Right lung (tissue), 5 donors: Measurements from ENCODE around the gene RUSF1. TPM values are rescaled to one million over a fixed set of nuclear protein-coding genes. Genes with fewer than 3 reads are reported as not detected.
A peak's percentile ranks its signal among the peaks of the same experiment; 100 is the strongest.
"Not testable (repeated sequence)": the region's sequence is repeated elsewhere in the genome, so short reads cannot be mapped to it uniquely, and the experiment has no call there.

ENCODE experiments used
- DNase-seq, 2 donors: peaks; one replicate each; pipeline ENCODE4 v3.0.0-alpha.2; 2013
- polyA plus RNA-seq, 5 donors: library from polyadenylated mRNA; unstranded; fragments of 120-200 nt; gene quantifications; one replicate each; pipeline versions ENCODE4 v1.2.1 to v1.2.3, GENCODE V29; 2013; ENCODE audit warnings: inconsistent platforms in 1 of 5, low replicate concordance in 1 of 5; ENCODE audit not compliant: insufficient read length in 5 of 5, insufficient read depth in 1 of 5

The RUSF1 gene
- polyA plus RNA-seq, 5 donors: 67.0 to 99.9 (median 88.8) TPM

DNA sequence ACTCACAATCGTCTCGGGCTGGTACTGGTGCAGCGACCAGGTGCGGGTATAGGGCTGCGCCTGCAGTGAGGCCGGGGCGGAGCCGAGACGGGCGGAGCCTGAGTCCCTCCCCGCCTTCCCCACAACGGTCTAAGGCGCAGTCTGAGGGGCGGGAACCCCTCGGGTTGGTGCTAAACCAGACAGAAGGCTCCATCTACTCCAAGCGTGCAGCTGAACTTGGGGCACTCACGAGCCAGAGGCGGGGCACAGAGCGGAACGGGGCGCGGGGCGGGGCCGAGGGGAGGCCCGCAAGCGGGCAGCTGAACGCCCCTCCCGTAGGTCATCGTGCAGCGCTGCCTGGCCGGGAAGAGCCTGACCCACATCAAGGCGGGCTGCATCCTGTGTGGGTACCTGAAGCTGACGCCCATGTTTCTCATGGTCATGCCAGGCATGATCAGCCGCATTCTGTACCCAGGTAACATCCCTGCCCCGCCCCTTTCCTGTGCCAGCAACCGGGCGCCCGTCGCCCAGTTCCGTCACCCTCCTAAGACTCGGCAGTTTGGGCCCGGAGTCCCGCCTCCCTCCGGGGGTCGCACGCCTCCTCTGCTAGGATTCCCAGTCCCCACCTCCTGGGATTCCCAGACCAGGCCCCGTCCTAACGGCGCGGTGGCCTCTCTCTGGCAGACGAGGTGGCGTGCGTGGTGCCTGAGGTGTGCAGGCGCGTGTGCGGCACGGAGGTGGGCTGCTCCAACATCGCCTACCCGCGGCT, 20.3 kb downstream of the RUSF1 start:
- peak in 1 of 2 donors; percentile 44 for DNase-seq

DNA sequence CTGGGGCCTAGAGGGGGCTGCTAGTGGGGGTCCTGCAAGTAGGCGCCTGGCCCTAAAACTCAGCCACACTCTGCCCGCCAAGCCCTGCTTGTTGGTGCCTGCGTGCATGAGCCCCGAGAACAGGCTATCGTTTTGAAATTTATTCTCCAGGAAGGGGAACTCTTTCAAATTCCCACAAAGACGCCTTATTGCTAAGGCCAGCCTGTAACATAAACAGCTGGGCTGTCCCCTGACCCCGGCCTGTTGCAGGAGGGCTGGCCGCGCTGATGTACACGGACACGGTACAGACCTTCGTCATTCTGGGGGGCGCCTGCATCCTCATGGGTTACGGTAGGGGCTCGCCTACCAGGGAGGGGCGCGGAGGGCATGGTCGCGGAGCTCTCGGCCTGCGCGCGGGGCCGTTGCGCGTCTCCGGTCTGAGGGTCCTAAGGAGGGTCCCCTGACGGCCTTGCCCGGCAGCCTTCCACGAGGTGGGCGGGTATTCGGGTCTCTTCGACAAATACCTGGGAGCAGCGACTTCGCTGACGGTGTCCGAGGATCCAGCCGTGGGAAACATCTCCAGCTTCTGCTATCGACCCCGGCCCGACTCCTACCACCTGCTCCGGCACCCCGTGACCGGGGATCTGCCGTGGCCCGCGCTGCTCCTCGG, 21.0 kb downstream of the RUSF1 start:
- no peak for DNase-seq

DNA sequence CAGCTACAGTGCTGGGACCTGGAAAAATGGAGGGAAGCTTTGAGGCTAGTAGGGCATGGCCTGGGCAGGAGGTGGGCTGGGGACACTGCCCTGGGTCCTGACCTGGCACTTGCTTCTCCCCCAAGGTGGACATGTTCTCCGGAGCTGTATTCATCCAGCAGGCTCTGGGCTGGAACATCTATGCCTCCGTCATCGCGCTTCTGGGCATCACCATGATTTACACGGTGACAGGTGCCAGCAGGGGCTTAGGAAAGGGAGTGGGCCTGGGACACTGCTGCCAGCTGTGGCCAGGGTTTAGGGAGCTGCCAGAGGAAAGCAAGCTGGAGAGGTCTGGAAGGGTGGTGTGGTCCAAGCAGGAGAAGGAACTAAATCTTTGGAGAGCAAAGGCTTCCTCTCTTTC, 22.1 kb downstream of the RUSF1 start:
- no peak for DNase-seq

DNA sequence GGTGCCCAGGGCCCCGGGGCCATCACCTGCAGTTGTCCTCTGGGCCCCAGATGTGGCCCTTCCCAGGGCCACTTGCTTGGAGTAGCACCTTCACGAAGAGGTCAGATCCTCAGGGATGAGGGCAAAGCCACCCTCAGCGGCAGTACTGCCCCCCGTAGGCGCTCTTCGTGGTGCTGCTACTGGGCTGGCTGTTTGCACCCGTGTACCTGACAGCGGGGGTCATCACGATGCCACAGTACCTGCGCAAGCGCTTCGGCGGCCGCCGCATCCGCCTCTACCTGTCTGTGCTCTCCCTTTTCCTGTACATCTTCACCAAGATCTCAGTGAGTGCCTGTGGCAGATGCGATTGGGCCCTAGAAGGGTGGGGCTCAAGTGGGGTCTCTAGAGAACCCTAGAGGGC, 22.6 kb downstream of the RUSF1 start:
- no peak for DNase-seq

DNA sequence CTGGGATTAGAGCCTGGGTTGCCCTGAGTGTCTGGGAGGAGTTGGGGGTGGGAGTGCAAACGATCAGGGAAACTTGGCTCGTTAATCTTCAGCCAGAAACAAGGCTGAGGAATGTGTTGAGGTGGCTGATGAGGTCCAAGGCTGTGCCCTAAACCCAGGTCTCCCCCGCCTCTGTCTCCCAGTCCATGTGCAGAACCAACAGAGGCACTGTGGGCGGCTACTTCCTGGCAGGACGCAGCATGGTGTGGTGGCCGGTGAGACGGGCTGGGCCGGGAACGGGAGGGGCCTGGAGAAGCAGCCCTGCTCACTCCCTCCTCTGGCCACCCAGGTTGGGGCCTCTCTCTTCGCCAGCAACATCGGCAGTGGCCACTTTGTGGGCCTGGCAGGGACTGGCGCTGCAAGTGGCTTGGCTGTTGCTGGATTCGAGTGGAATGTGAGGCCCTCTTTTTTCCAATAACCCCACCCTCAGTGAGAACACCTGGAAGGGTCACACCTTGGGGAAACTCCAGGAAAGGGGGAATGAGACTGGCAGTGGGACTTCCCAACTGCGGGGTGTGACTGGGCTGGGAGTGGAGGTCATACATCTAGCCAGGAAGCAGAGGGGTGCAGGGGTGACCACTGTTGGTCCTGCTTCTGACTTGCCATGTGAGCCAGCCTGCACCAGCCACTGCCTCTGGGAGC, 23.6 kb downstream of the RUSF1 start:
- DNase-seq: no peak

DNA sequence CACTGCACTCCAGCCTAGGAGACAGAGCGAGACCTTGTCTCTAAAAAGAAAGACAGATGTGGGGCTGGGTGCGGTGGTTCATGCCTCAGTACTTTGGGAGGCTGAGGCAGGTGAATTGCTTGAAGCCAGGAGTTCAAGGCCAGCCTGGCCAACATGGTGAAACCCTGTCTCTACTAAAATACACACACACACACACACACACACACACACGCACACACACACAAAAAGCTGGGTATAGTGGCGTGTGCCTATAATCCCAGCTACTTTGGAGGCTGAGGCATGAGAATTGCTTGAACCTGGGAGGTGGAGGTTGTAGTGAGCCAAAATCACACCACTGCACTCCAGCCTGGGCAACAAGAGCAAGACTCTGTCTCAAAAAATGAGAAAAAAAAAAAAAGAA, 24.1 kb downstream of the RUSF1 start:
- not testable (repeated sequence) for DNase-seq

DNA sequence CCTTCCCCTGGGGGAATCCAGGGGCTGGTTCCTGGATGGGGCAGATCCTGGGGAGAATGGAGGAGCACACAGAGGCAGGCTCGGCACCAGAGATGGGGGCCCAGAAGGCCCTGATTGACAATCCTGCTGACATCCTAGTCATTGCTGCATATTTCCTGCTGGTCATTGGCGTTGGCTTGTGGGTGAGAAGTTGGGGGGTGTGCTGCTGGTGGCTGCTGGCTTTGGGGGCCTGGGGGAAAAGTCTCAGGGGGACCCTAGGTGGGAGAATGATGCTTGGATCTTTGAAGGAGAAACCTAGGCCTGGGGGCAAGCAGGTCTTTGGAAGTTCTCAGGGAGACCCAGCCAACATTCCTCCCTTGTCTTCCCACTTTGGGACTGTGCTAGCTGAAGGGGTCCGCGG, 25.1 kb downstream of the RUSF1 start, which contains the start of gene SLC5A2:
SLC5A2 (plus strand) TSS at position 43 of the 400 bp plus-strand sequence; CDS start at position 57, 14 bp downstream.
- DNase-seq: no peak

DNA sequence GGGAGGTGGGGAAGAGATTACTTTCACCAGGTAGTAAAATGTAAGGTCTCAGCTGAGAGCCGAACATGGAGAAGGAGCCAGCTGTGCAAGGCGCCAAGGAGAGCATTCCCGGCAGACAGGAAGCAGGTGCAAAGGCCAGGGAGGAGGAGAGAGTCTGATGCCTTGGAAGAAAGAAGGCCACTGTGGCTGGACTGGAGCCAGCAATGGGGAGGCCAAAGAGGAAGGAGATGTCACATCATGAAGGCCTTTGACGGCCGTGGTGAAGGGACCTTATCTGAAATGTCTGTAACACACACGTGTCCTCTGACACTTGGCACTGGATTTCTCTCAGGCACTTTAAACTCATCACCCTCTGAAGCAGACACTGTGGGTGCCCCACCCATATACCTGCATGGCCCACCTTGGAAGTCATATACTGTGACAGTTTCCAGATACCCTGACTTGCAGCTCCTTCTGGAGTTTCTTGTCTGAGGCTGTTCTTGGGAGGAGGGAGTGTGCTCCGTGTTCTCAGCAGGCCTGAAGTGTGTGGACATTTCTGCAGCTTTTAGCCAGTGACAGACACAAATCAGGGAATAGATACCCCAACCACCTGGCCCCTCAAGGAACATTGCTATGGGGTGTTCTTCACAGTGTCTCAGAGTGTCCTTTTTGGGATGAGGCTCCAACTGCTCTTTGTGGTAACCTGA, 27.2 kb downstream of the RUSF1 start:
- no peak for DNase-seq

DNA sequence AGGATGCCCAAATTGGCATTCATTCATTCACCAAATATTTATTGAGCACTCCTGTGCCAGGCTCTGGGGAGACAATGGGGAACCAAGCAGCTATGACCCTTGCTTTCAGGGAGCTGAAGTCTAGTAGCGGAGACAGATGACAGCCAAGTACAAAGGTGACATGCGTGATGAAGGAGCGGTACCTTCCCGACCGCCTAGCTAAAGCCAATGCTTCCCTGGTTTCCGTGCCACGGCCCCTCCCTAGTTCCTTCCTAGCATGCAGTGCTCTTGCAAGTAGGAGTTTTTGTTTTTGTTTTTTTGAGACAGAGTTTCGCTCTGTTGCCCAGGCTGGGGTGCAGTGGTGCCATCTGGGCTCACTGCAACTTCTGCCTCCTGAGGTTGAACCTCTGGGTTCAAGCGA, 28.4 kb downstream of the RUSF1 start:
- no peak for DNase-seq

DNA sequence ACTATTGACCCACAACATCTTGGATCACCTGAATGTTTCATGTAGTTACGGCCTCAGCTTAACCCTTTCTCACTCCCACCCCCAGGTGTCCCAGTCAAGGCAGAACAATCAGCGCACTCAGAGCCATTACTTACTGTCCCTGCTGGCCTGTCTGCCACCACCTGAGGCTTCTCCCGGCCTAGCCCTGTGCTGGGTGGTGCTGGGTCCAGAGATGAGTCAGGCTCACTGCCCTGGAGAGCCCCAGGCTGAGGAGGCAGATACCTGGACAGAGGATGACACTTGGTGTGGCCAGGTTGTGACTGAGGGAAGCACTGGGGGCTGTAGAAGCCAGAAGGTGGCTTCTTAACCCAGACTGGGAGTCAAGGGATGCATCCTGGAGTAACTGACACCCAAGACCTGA, 29.2 kb downstream of the RUSF1 start:
- no peak for DNase-seq

DNA sequence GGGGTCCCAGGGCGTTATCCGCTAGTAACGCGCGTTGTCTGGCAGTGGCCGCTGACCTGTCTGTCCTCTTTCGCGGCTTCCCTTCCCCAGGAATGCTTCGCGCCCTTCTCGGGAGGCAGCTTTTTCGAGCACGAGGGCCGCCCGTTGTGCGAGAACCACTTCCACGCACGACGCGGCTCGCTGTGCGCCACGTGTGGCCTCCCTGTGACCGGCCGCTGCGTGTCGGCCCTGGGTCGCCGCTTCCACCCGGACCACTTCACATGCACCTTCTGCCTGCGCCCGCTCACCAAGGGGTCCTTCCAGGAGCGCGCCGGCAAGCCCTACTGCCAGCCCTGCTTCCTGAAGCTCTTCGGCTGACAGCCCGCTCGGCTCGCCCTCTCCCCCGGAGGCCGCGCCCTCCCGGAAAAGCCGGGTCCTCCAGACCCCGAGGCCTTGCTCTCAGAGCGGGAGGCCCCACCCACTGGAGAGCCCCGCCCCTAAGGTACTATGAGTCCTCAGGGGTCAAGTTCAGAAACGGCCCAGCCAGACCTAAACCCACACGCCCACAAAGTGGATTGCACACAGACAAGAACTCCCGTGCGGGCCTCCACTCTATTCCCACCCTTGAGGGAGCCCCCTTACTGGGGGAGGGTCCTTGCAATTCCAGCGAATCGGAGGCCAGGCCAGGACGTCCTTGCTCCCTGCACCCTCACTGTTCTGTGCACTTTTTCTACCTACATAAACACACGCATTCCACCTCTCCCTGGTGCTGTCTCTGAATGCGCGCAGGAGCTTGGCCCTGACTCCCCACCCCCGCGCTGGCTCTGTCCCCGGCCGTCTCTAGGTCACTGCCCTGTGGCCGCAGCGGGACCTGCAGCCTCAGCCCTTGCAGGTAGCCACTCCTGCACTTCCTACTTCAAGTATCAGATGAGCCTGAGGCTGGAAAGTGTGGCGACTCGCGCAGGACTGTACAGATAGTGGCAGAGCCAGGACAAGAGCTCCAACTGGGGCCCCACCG, 30.7 kb downstream of the RUSF1 start:
- DNase-seq: no peak

DNA sequence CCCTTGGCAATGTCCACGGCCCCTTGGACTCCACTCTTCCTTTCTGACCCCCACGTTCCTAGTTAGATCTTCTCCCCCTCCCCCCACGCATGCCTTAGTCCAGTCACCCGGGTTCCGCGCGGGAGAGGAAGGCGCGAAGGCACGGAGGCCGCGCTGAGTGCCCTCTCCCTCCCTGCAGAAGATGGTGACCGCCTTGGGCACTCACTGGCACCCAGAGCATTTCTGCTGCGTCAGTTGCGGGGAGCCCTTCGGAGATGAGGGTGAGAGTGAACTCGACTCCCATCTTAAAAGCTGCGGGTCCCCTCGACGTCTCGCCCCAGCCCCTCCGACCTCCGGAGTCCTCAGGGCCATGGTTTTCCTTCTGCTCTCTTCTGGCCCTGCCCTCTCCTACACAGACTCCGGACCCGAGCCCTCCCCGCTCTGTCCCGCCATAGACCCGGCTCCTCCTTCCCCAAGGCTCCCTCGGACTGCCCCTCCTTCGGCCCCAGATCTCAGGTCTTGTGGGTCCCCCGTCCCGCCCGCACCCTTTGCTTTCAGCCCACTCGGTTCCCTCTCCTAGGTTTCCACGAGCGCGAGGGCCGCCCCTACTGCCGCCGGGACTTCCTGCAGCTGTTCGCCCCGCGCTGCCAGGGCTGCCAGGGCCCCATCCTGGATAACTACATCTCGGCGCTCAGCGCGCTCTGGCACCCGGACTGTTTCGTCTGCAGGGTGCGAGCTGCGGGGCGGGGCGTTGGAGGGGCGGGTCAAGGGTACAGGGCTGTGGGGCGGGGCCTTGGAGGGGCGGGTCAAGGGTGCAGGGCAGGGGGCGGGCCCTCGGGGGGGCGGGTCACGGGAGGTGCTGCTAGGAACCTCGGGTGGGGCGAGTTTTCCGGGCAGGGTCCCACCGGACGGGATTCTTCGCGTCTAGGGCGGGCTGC, 31.6 kb downstream of the RUSF1 start:
- no peak for DNase-seq

DNA sequence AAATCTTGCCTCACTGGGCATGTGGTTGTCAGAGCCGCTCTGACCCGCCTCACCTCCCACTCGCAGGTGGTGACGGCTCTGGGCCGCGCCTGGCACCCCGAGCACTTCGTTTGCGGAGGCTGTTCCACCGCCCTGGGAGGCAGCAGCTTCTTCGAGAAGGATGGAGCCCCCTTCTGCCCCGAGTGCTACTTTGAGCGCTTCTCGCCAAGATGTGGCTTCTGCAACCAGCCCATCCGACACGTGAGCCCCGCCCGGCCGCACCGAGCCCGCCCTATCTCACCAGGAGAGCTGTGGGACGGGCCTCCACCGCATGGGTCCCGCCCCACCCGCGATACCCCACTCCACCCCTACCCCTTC, 32.3 kb downstream of the RUSF1 start:
- no peak for DNase-seq

DNA sequence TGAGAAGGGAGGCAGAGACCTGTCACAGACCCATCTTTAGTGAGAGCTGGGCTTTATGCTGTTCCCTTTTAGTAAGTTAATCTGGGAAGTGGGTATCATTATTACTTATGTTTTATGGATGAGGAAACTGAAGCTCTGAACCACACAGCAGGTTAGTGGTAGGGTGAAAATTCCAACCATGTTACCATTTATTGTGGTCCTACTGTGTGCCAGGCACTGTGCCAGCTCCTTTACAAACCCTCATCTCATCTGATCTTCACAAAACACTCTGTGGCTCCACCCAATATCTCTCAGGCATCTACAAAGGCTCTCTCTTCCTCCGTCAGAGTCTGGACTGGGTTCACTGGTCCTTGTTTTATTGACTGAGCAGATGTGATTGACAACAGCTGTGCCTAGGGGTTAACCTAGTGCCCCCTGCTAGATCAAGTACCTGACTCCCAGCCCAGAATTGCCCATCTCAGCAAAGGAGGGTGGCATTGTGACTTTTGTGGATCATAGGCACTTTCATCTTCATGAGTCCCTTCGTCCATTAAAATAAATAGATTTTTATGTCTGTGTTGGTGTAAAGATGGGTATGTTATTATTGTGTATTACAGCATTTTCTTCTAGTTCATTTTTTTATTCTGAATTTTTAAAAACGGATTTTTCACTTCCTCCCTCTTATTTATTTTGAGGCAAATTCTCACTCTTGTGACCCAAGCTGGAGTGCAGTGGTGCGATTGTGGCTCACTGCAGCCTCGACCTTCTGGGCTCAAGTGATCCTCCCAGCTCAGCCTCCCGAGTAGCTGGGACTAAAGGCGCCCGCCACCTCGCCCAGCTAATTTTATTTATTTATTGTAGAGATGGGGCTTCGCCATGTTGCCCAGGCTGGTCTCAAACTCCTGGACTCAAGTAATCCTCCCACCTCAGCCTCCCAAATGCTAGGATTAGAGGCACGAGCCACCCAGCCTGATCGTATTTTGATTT, 33.1 kb downstream of the RUSF1 start:
- no peak for DNase-seq

DNA sequence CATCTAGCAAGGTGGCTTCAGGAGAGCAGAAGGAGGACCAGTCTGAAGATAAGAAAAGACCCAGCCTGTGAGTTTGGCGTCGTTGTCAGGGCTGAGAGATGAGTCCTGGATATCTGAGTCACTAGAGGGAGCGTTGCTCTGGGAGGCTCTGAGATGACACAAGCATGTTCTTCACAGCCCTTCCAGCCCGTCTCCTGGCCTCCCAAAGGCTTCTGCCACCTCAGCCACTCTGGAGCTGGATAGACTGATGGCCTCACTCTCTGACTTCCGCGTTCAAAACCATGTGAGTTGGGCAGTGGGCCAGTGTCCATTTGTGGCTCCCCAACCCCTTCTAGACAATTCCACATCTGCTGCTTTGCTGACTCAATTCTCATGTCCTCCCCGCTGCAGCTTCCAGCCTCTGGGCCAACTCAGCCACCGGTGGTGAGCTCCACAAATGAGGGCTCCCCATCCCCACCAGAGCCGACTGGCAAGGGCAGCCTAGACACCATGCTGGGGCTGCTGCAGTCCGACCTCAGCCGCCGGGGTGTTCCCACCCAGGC, 33.9 kb downstream of the RUSF1 start:
- no peak for DNase-seq

DNA sequence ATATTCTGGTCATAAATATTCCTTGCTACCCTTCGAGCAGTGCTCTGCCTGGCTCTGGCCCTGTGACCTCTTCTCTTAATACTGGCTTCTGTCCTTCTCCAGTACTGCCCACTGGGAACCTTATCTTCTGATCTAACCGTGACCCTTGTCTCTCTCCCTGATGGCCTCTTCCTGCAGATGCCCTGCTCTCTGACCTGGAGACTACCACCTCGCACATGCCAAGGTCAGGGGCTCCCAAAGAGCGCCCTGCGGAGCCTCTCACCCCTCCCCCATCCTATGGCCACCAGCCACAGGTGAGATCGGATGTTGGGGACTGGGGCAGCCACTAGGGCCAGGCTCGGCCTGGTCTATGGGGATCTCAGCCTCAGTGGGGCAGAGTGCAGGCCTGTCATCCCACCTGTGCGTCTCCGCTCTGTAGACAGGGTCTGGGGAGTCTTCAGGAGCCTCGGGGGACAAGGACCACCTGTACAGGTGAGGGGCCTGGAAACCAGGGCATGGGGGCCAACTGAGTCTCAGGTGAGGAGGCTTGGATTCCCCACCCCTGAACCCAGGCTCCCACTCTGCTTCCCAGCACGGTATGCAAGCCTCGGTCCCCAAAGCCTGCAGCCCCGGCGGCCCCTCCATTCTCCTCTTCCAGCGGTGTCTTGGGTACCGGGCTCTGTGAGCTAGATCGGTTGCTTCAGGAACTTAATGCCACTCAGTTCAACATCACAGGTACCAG, 34.8 kb downstream of the RUSF1 start:
- DNase-seq: no peak

DNA sequence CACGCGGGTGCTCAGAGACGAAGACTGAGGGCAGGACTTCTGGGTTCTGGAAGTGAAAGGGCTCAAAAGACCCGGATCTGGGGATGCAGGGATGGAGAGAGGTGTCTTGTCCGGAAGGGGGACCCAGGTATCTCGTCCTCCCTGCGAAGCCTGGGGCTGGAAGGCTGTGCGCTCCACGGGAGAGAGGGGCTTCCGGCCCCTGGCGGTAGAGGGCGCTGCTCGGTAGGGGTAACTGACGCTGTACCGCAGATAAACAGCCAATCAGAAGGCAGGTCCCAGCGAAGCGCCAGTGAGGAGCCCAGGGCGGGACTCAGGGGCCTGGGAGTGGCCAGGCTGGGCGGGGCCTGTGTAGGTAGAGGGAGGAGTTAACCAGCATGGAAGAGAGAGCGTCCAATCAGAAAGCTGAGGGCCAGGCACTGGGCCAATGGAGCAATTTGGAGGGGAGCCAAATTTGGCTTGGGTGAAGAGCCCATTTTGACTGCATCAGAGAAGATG, 35.4 kb downstream of the RUSF1 start:
- peak; percentile 84 to 90 for DNase-seq
